Smooth muscle cell (in vitro differentiated cells): ENCODE results near the gene KAT2B. TPM values are rescaled to one million over a fixed set of nuclear protein-coding genes. Genes with fewer than 3 reads are reported as not detected.

Experiments
- DNase-seq: peaks from one replicate; lab custom pipeline; 2025; ENCODE audit not compliant: unreplicated experiment; lab: John Stamatoyannopoulos, UW
- H2AFZ ChIP-seq: fragments of 200-600 bp; sonication (generic); 2 replicates; pipeline ENCODE4 v1.6.0; 2016; ENCODE audit warnings: antibody characterized with exemption, low read depth, mild to moderate bottlenecking
- H3F3A ChIP-seq: fragments of 200-600 bp; sonication (generic); 2 replicates; pipeline ENCODE4 v1.6.0; 2017; ENCODE audit warnings: antibody characterized with exemption, low read depth
- H3K27ac ChIP-seq: fragments of 200-600 bp; sonication (generic); 2 replicates; pipeline ENCODE4 v1.5.1; 2016; ENCODE audit warnings: low read depth, mild to moderate bottlenecking
- H3K27me3 ChIP-seq: fragments of 200-600 bp; sonication (generic); 2 replicates; pipeline ENCODE4 v1.6.1; 2016; ENCODE audit warnings: low read depth, mild to moderate bottlenecking
- H3K36me3 ChIP-seq: fragments of 200-600 bp; sonication (generic); 2 replicates; pipeline ENCODE4 v1.5.1; 2016; ENCODE audit warnings: low read depth
- H3K4me1 ChIP-seq: fragments of 200-600 bp; sonication (generic); 2 replicates; pipeline ENCODE4 v1.5.1; 2016; ENCODE audit warnings: low read depth
- H3K4me2 ChIP-seq: fragments of 200-600 bp; sonication (generic); 2 replicates; pipeline ENCODE4 v1.6.0; 2016; ENCODE audit warnings: mild to moderate bottlenecking
- H3K4me3 ChIP-seq: fragments of 200-600 bp; sonication (generic); 2 replicates; pipeline ENCODE4 v1.5.1; 2016; ENCODE audit warnings: mild to moderate bottlenecking
- H3K79me2 ChIP-seq: fragments of 200-600 bp; sonication (generic); 2 replicates; pipeline ENCODE4 v1.6.0; 2016; ENCODE audit warnings: low read depth, mild to moderate bottlenecking
- H3K9ac ChIP-seq: fragments of 200-600 bp; sonication (generic); 2 replicates; pipeline ENCODE4 v1.6.0; 2016; ENCODE audit warnings: low read depth
- H3K9me3 ChIP-seq: fragments of 200-600 bp; sonication (generic); replicated peaks from 2 replicates; pipeline ENCODE4 v1.5.1; 2016; ENCODE audit warnings: low read depth
- H4K20me1 ChIP-seq: fragments of 200-600 bp; sonication (generic); 2 replicates; pipeline ENCODE4 v1.6.0; 2016; ENCODE audit warnings: low read depth
- CTCF ChIP-seq: fragments of 200-600 bp; sonication (generic); IDR thresholded peaks from 2 replicates; pipeline ENCODE4 v1.5.1; 2017; ENCODE audit warnings: borderline replicate concordance, mild to moderate bottlenecking, antibody characterized with exemption; ENCODE audit not compliant: insufficient read depth, poor library complexity, severe bottlenecking
- WGBS: methylation state at CpG from one replicate; pipeline ENCODE4 v1.1.7; 2016; ENCODE audit warnings: low lambda C conversion rate; 5-methylcytosine and 5-hydroxymethylcytosine counted together
- polyA plus RNA-seq: library from polyadenylated mRNA; unstranded; fragments of >200 nt; fragmentation: Nextera tagmentation; extraction: Ambion mirVana; gene quantifications from 2 replicates; pipeline ENCODE4 v1.2.1, GENCODE V29; 2016
- total RNA-seq: library from RNA; depleted of rRNA; stranded (reverse); fragments of >200 nt; gene quantifications from 2 replicates; pipeline ENCODE4 v1.2.3, GENCODE V29; 2014

The KAT2B gene
- total and polyA plus RNA-seq, 2 experiments from 2014 or later = 1.1 to 6.5 TPM

- no peak overlapping the region for H3K4me2 ChIP-seq
- no peak overlapping the region for H3K9ac ChIP-seq
- no peak for TF ChIP-seq CTCF
- DNase-seq = no peak
- H3K9me3 ChIP-seq = no peaks in the 10 kb centered on the region
- H2AFZ ChIP-seq = no peak overlapping the region
- no peak overlapping the region for H3K4me3 ChIP-seq
- no peaks in the 10 kb centered on the region for H3K27me3 ChIP-seq
- H4K20me1 ChIP-seq = no peaks in the 10 kb centered on the region
- no peaks in the 10 kb centered on the region for H3F3A ChIP-seq
- no peaks in the 10 kb centered on the region for H3K79me2 ChIP-seq
- no peak overlapping the region for H3K27ac ChIP-seq
- WGBS = 95% methylated on average over 4 of the region's 4 CpGs
- H3K36me3 ChIP-seq = no peaks in the 10 kb centered on the region
- H3K4me1 ChIP-seq = peaks cover 16% of the 10 kb centered on the region
Observed at GRCh38 chr3:20095470-20095869, 55.2 kb downstream of the KAT2B start.

- DNase-seq = no peak
- WGBS = 94% methylated on average over 3 of the region's 3 CpGs
- H4K20me1 ChIP-seq = no peaks in the 10 kb centered on the region
Observed at GRCh38 chr3:20096135-20096685, 56.0 kb downstream of the KAT2B start.

DNA sequence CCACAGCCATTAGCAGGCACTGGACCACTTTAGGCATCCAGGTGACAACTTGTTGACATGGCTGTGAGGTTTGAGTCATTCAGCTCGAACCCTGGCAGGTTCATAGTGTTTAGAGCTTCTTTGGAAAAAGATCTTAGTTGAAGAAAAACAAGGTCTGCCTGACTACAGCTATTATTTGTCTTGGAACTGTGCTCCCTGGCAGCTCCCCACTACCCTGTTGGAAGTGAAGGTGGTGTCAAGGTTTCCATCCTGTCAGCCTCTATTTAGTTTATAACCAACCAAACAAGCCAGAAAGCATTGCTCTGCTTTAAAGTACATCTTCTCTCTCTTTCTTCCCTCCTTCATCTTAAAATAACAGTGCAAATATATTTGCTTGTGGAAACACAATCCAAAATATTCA, 56.8 kb downstream of the KAT2B start:
- no peak overlapping the region for H3K27ac ChIP-seq
- TF ChIP-seq CTCF = no peak
- no peaks in the 10 kb centered on the region for H3F3A ChIP-seq
- 73% methylated on average over 1 of the region's 1 CpG for WGBS
- no peak overlapping the region for H2AFZ ChIP-seq
- H4K20me1 ChIP-seq = no peaks in the 10 kb centered on the region
- H3K79me2 ChIP-seq = no peaks in the 10 kb centered on the region
- H3K36me3 ChIP-seq = no peaks in the 10 kb centered on the region
- H3K27me3 ChIP-seq = no peaks in the 10 kb centered on the region
- no peak overlapping the region for H3K9ac ChIP-seq
- H3K4me1 ChIP-seq = peaks cover 18% of the 10 kb centered on the region
- H3K4me2 ChIP-seq = no peak overlapping the region
- H3K9me3 ChIP-seq = no peaks in the 10 kb centered on the region
- DNase-seq = no peak
- no peak overlapping the region for H3K4me3 ChIP-seq

More at GRCh38 chr3:20096135-20096685, 56.0 kb downstream of the KAT2B start:
- no peak overlapping the region for H3K4me3 ChIP-seq
- H2AFZ ChIP-seq = no peak overlapping the region
- H3K4me1 ChIP-seq = peaks cover 18% of the 10 kb centered on the region
- H3F3A ChIP-seq = no peaks in the 10 kb centered on the region
- no peak for TF ChIP-seq CTCF
- H3K4me2 ChIP-seq = no peak overlapping the region
- no peak overlapping the region for H3K9ac ChIP-seq
- H3K27ac ChIP-seq = no peak overlapping the region
- H3K36me3 ChIP-seq = no peaks in the 10 kb centered on the region
- no peaks in the 10 kb centered on the region for H3K9me3 ChIP-seq
- H3K79me2 ChIP-seq = no peaks in the 10 kb centered on the region
- no peaks in the 10 kb centered on the region for H3K27me3 ChIP-seq

DNA sequence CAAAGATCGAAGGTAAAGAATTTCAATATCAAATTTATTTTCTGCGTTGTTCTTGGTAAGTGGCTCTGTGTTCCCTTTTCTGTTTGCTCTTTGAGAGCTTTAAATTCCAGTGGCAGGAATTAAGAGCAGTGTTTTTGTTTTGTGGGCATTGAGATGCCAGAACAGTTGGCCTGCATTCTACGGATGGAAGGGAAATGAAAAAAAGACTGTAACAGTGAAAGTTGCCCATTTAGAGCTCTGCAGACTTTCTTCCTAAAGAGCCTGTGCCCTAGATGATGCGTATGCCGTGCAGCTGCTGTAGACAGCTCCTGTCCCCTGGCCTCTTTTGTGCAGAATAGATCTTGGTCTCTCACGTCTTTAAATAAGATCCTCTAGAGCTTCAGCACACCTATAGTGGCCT, 58.8 kb downstream of the KAT2B start:
- WGBS = 89% methylated on average over 6 of the region's 6 CpGs
- Histone ChIP-seq H3K79me2 (no peaks in the 10 kb centered on the region), H3K9ac (no peak overlapping the region), H3F3A (no peaks in the 10 kb centered on the region), H4K20me1 (no peaks in the 10 kb centered on the region), H3K4me2 (no peak overlapping the region), H3K27me3 (no peaks in the 10 kb centered on the region), H3K36me3 (no peaks in the 10 kb centered on the region), H2AFZ (no peak overlapping the region), H3K4me1 (peaks cover 18% of the 10 kb centered on the region), H3K27ac (no peak overlapping the region), H3K9me3 (no peaks in the 10 kb centered on the region), H3K4me3 (no peak overlapping the region)
- no peak for DNase-seq
- no peak for TF ChIP-seq CTCF
